Bronchial epithelial cell (primary cell): ENCODE results near the gene MPV17. TPM values are rescaled to one million over a fixed set of nuclear protein-coding genes. Genes with fewer than 3 reads are reported as not detected.

Source experiments
- DNase-seq: peaks from one replicate; pipeline ENCODE4 v3.0.0-alpha.2; 2010; ENCODE audit warnings: low read depth
- FAIRE-seq: peaks from 2 replicates; lab custom pipeline; 2011; peaks lifted over from hg19 to GRCh38; lab: Jason Lieb, UNC
- H3K27me3 ChIP-seq: 2 replicates; pipeline ENCODE4 v1.5.1; 2011; ENCODE audit warnings: low read length; ENCODE audit not compliant: control insufficient read depth, insufficient read depth
- H3K36me3 ChIP-seq: 2 replicates; pipeline ENCODE4 v1.5.1; 2011; ENCODE audit warnings: low read length; ENCODE audit not compliant: control insufficient read depth, insufficient read depth
- H3K4me3 ChIP-seq: 2 replicates; pipeline ENCODE4 v1.5.1; 2011; ENCODE audit warnings: mild to moderate bottlenecking, low read depth, low read length, control low read depth
- total RNA-seq: library from RNA; depleted of rRNA; stranded (reverse); fragments of >200 nt; gene quantifications from 2 replicates; pipeline ENCODE4 v1.2.1, GENCODE V29; 2014
- TF ChIP-seq, protein P1 (sequence below): IDR thresholded peaks from 2 replicates; pipeline ENCODE4 v1.5.1; 2011; ENCODE audit warnings: mild to moderate bottlenecking, moderate library complexity, low read length, control low read depth, inconsistent platforms; ENCODE audit not compliant: insufficient read depth, severe bottlenecking

Gene MPV17
- total RNA-seq, 1 donor from 2014 or later = 55.3 TPM

- no peak for DNase-seq
- Histone ChIP-seq H3K27me3 (peaks cover 2% of the 10 kb centered on the region), H3K4me3 (no peak overlapping the region), H3K36me3 (no peaks in the 10 kb centered on the region)
- TF ChIP-seq, protein P1, sequence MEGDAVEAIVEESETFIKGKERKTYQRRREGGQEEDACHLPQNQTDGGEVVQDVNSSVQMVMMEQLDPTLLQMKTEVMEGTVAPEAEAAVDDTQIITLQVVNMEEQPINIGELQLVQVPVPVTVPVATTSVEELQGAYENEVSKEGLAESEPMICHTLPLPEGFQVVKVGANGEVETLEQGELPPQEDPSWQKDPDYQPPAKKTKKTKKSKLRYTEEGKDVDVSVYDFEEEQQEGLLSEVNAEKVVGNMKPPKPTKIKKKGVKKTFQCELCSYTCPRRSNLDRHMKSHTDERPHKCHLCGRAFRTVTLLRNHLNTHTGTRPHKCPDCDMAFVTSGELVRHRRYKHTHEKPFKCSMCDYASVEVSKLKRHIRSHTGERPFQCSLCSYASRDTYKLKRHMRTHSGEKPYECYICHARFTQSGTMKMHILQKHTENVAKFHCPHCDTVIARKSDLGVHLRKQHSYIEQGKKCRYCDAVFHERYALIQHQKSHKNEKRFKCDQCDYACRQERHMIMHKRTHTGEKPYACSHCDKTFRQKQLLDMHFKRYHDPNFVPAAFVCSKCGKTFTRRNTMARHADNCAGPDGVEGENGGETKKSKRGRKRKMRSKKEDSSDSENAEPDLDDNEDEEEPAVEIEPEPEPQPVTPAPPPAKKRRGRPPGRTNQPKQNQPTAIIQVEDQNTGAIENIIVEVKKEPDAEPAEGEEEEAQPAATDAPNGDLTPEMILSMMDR = no peak
- FAIRE-seq = no peak
These were observed 25.7 kb downstream of the MPV17 start for GRCh38 chr2:27297195-27297594.

DNA sequence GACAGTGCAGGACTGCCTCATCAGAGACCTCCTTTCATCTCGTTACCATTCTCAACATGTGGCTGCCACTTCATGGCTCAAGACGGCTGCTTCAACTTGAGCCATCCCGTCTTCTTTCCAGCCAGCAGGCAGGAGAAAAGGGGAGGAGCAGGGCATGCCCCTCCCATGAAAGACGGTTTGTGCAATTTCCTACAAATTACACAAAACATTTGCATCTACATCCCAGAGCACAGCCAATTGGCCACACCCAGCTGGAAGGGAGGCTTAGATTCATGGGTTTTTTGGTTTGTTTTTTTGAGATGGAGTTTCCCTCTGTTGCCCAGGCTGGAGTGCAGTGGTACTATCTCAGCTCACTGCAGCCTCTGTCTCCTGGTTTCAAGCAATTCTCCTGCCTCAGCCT, 26.4 kb downstream of the MPV17 start:
- TF ChIP-seq, protein P1 = no peak
- FAIRE-seq = no peak
- Histone ChIP-seq H3K36me3 (no peaks in the 10 kb centered on the region), H3K27me3 (peaks cover 4% of the 10 kb centered on the region), H3K4me3 (no peak overlapping the region)
- no peak for DNase-seq

DNA sequence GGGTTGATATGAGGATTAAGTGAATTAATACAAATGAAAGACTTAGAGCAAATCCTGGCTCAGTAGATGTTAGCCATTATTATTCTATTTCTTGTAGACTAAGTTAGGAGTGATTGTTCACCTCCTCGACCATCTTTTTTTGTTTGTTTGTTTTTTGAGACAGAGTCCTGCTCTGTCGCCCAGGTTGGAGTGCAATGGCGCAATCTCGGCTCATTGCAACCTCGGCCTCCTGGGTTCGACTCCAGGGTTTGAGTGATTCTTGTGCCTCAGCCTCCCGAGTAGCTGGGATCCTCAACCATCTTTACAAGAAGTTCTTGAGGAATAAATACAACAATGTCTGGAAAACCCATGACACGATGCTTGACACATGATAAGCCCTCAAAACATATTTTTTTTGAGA, 28.0 kb downstream of the MPV17 start:
- FAIRE-seq (no peak), DNase-seq (no peak)
- H3K27me3 ChIP-seq = peaks cover 4% of the 10 kb centered on the region
- H3K4me3 ChIP-seq = no peak overlapping the region
- no peaks in the 10 kb centered on the region for H3K36me3 ChIP-seq
- TF ChIP-seq, protein P1 = no peak

DNA sequence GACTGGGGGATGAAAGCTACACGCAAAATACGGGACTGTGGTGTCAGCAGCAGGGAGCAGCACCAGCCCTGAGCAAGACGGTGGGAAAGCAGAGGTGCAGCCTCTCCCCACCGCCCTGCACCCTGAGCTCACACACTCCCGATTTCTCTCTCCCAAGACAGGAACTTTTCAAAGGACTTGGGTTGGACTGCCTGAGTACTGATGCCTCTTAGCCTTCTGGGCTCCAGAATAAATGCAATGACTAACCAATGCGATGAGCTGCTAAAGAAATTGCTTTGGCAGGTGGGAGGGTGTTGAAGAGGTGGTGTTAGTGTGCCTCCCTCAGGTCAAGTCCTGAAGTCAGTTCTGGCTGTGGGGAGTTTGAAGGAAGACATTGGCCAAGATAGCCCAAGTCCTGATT, 31.0 kb downstream of the MPV17 start:
- DNase-seq = peak; percentile 8
- H3K27me3 ChIP-seq = peaks cover 4% of the 10 kb centered on the region
- no peak for FAIRE-seq
- TF ChIP-seq, protein P1 = no peak
- no peaks in the 10 kb centered on the region for H3K36me3 ChIP-seq
- H3K4me3 ChIP-seq = no peak overlapping the region

DNA sequence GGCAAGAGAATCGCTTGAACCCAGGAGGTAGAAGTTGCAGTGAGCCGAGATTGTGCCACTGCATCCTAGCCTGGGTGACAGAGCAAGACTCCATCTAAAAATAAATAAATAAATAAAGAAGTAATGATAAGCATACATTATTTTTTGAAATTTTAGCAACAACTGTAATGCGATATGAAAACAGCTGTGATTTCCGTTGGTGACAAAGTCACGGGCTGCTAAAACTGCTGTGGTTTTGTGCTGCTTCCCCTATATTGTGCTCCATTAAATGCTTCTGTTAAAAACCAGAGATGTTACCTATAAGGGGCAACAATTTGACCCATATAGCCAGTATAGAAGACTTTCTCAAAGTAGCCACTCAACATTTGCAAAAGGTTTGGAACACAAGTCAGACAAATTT, 32.3 kb downstream of the MPV17 start:
- TF ChIP-seq, protein P1 = no peak

DNA sequence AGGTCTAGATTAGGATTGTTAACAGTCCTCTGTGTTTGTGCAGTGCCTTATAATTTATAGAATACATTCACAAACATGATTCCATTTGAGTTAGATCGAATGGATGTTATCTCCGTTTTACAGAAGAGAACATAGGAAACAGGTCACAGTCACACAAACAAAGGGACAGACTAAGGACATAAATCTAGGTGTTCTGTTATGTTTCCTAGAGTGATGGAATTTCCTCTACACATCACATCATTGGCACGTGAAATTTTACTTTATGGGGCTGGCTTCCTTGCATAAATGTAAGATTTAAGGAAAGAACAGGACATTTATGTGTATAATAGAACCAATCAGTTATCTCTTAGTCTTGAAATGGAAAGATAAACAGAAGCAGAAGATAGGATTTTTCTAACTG, 34.3 kb downstream of the MPV17 start:
- H3K4me3 ChIP-seq = no peak overlapping the region
- DNase-seq (no peak), FAIRE-seq (no peak)
- no peaks in the 10 kb centered on the region for H3K36me3 ChIP-seq
- peaks cover 3% of the 10 kb centered on the region for H3K27me3 ChIP-seq
- TF ChIP-seq, protein P1 = no peak

More for the DNA sequence above, 32.3 kb downstream of the MPV17 start:
- Histone ChIP-seq H3K27me3 (peaks cover 2% of the 10 kb centered on the region), H3K36me3 (no peaks in the 10 kb centered on the region), H3K4me3 (no peak overlapping the region)
- no peak for DNase-seq
- no peak for FAIRE-seq
